Neuronal stem cell (in vitro differentiated cells): Measurements from ENCODE around the gene ZNF740.
A peak's percentile ranks its signal among the peaks of the same experiment; 100 is the strongest.

Experiments
- DNase-seq: peaks from one replicate; pipeline ENCODE4 v3.0.0-alpha.2; 2013; ENCODE audit warnings: low spot score
- H2AFZ ChIP-seq: one replicate; pipeline ENCODE4 v1.6.1; 2013; ENCODE audit warnings: mild to moderate bottlenecking, low read length, inconsistent platforms
- H2AK5ac ChIP-seq: 2 replicates; pipeline ENCODE4 v1.6.1; 2013; ENCODE audit warnings: low read depth, mild to moderate bottlenecking, inconsistent platforms, low read length, moderate library complexity, mixed read lengths
- H2BK120ac ChIP-seq: 2 replicates; pipeline ENCODE4 v1.6.1; 2013; ENCODE audit warnings: low read depth, mild to moderate bottlenecking, inconsistent platforms, low read length, moderate library complexity, mixed read lengths
- H2BK12ac ChIP-seq: one replicate; pipeline ENCODE4 v1.6.1; 2013; ENCODE audit warnings: low read length, inconsistent platforms
- H2BK15ac ChIP-seq: 2 replicates; pipeline ENCODE4 v1.6.1; 2013; ENCODE audit warnings: mild to moderate bottlenecking, low read length, inconsistent platforms, mixed read lengths
- H2BK5ac ChIP-seq: one replicate; pipeline ENCODE4 v1.6.1; 2013; ENCODE audit warnings: inconsistent platforms, mild to moderate bottlenecking, low read length, moderate library complexity
- H3K14ac ChIP-seq: one replicate; pipeline ENCODE4 v1.6.1; 2013; ENCODE audit warnings: low read length, inconsistent platforms
- H3K18ac ChIP-seq: 2 replicates; pipeline ENCODE4 v1.6.1; 2013; ENCODE audit warnings: low read length, inconsistent platforms
- H3K23ac ChIP-seq: 2 replicates; pipeline ENCODE4 v1.6.1; 2013; ENCODE audit warnings: low read depth, mild to moderate bottlenecking, mixed read lengths, low read length, inconsistent platforms; ENCODE audit not compliant: poor library complexity
- H3K27ac ChIP-seq: replicated peaks from 3 replicates; pipeline ENCODE4 v1.5.1; 2013; ENCODE audit warnings: low read length, inconsistent platforms
- H3K27me3 ChIP-seq, 3 experiments: 2 replicates each; pipeline ENCODE4 v1.6.1; 2013; ENCODE audit warnings: low read length in 3 of 3, mild to moderate bottlenecking in 2 of 3, inconsistent platforms in 1 of 3, low read depth in 1 of 3, mixed read lengths in 1 of 3, moderate library complexity in 1 of 3; ENCODE audit not compliant: control insufficient read depth in 3 of 3, insufficient read depth in 3 of 3
- H3K36me3 ChIP-seq, 2 donors: replicated peaks in 1 of 2; 2 replicates each; pipeline ENCODE4 v1.6.1; 2013; ENCODE audit warnings: low read length in 2 of 2; ENCODE audit not compliant: control insufficient read depth in 2 of 2, insufficient read depth in 2 of 2
- H3K4ac ChIP-seq: 2 replicates; pipeline ENCODE4 v1.6.1; 2013; ENCODE audit warnings: inconsistent platforms, mild to moderate bottlenecking, low read length, moderate library complexity
- H3K4me1 ChIP-seq, 2 donors: 1 replicate in 1 of 2; 2 replicates in 1 of 2; pipeline ENCODE4 v1.6.1; 2013; ENCODE audit warnings: low read length in 2 of 2, low read depth in 1 of 2; ENCODE audit not compliant: control insufficient read depth in 2 of 2, insufficient read depth in 1 of 2
- H3K4me2 ChIP-seq: one replicate; pipeline ENCODE4 v1.6.1; 2013; ENCODE audit warnings: mild to moderate bottlenecking, low read length, inconsistent platforms; ENCODE audit not compliant: insufficient read depth, poor library complexity, severe bottlenecking
- H3K4me3 ChIP-seq, 2 donors: 2 replicates each; pipeline ENCODE4 v1.5.1; 2013; ENCODE audit warnings: low read length in 2 of 2, mild to moderate bottlenecking in 2 of 2, inconsistent platforms in 1 of 2, moderate library complexity in 1 of 2
- H3K79me1 ChIP-seq: one replicate; pipeline ENCODE4 v1.6.1; 2013; ENCODE audit warnings: low read depth, mild to moderate bottlenecking, inconsistent platforms, low read length, moderate library complexity
- H3K9ac ChIP-seq: one replicate; pipeline ENCODE4 v1.6.1; 2013; ENCODE audit warnings: mild to moderate bottlenecking, low read depth, low read length, inconsistent platforms; ENCODE audit not compliant: poor library complexity
- H3K9me3 ChIP-seq, 2 donors: replicated peaks in 1 of 2; 2 replicates each; pipeline versions ENCODE3 to v1.6.1; 2013; ENCODE audit warnings: low read length in 2 of 2, mild to moderate bottlenecking in 2 of 2, inconsistent platforms in 1 of 2, low read depth in 1 of 2, mixed read lengths in 1 of 2, moderate library complexity in 1 of 2; ENCODE audit not compliant: control insufficient read depth in 2 of 2, insufficient read depth in 1 of 2
- H4K8ac ChIP-seq: one replicate; pipeline ENCODE4 v1.6.1; 2013; ENCODE audit warnings: low read depth, mild to moderate bottlenecking, inconsistent platforms, low read length, moderate library complexity
- H4K91ac ChIP-seq: one replicate; pipeline ENCODE4 v1.6.1; 2013; ENCODE audit warnings: low read length, low read depth, mild to moderate bottlenecking, inconsistent platforms; ENCODE audit not compliant: poor library complexity
- WGBS, 2 donors: extraction: QIAGEN DNeasy Blood & Tissue Kit; methylation state at CpG; one replicate each; pipeline ENCODE4 v1.1.7; 2013; ENCODE audit warnings: missing lambda C conversion rate in 2 of 2, mixed read lengths in 1 of 2; ENCODE audit not compliant: insufficient read length in 2 of 2, insufficient replicate concordance in 1 of 2; ENCODE audit errors: extremely low coverage in 2 of 2; 5-methylcytosine and 5-hydroxymethylcytosine counted together

ZNF740 gene

DNA sequence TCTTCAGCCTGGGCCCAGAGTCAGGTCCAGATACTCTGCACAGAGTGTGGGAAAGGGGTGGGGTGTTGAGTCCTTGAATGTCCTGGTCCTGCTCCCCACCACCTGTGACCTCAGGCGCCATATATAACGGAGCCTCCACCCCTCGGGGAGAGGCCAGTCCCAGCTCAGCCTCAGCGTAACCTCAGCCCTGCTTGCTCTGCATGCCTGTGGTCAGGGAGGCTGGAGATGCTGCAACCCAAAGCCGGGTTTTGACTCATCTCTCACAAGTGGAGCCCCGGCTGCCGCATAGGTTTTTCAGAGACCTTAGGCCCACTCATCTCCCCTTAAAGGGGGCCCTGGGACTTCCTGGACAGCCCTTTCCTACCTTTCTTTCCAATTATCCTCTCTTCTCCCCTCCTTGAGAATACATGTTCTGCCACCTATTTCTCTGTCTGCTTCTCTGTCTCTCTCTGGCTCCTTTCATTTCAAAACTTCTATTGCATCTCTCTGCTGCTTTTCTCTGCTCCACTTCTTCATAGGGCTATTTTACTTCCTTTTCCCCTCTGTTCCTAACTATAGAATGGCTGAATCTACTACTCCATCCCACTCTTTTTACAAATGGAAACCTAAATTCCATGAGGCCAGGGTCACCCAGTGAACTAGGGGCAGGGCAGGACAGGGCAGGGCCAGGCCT lies 25.4 kb downstream of the ZNF740 start:
- Histone ChIP-seq H2BK5ac (no peak overlapping the region), H2AK5ac (peak overlapping the region; percentile 6), H2BK12ac (no peak overlapping the region), H3K9me3 (no peaks in the 10 kb centered on the region), H3K36me3 (no peaks in the 10 kb centered on the region), H3K9ac (no peak overlapping the region), H3K4ac (no peak overlapping the region), H3K23ac (no peak overlapping the region), H3K27ac (no peak overlapping the region), H4K91ac (no peak overlapping the region), H2AFZ (peak overlapping the region; percentile 63), H3K27me3 (peaks cover 0 to 25% (median 0%) of the 10 kb centered on the region in 3 experiments), H3K4me3 (no peak overlapping the region), H3K4me1 (peaks cover 2 to 10% of the 10 kb centered on the region in 2 donors), H3K18ac (no peak overlapping the region), H3K14ac (no peak overlapping the region), H3K4me2 (no peak overlapping the region), H4K8ac (no peak overlapping the region), H3K79me1 (no peaks in the 10 kb centered on the region), H2BK120ac (no peak overlapping the region), H2BK15ac (no peak overlapping the region)
- no peak for DNase-seq
- no CpG with 5 or more reads among the region's 7 CpGs for WGBS, 2 donors

DNA sequence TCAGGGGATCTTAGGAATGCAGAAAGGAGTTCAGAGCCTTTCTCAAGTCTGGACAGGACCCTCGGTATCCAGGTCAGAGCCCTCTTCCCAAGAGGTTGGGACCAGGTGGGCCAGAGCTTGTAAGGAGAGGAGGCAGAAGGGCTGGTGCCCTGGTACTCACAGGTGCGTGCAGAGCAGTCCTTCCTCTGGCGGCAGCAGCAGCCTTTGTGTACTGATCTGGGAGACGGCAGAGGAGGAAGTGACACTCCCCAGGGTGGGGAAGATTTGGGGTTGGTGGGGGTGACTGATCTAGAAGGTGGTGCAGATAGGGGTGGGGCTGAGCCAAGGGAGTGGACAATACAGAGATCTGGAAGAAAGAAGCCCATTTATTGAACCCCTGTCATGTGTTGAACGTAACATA lies 26.5 kb downstream of the ZNF740 start, which contains the start of gene ITGB7:
TSS of gene ITGB7 (minus strand) at position 210 of the 400 bp plus-strand sequence. CDS start 6,808 bp downstream, outside the sequence.
- no peak within 1 kb of the TSS for H3K14ac ChIP-seq
- WGBS, 2 donors, result no CpG with 5 or more reads among the region's 5 CpGs
- H2AK5ac ChIP-seq, result no peak within 1 kb of the TSS
- H3K4me2 ChIP-seq, result no peak within 1 kb of the TSS
- H3K79me1 ChIP-seq, result no peaks in the 10 kb centered on the region
- H4K91ac ChIP-seq, result no peak within 1 kb of the TSS
- H2BK15ac ChIP-seq, result no peak within 1 kb of the TSS
- H3K36me3 ChIP-seq, result no peaks in the 10 kb centered on the region
- no peak within 1 kb of the TSS for H2BK12ac ChIP-seq
- H3K4me1 ChIP-seq, result peaks cover 1 to 2% of the 10 kb centered on the region in 2 donors
- no peak for DNase-seq
- H2AFZ ChIP-seq, result peak within 1 kb of the TSS; percentile 63
- H3K9me3 ChIP-seq, result no peaks in the 10 kb centered on the region
- H4K8ac ChIP-seq, result no peak within 1 kb of the TSS
- no peak within 1 kb of the TSS for H3K18ac ChIP-seq
- H2BK5ac ChIP-seq, result no peak within 1 kb of the TSS
- no peak within 1 kb of the TSS for H3K9ac ChIP-seq
- H3K27me3 ChIP-seq, result peaks cover 0 to 25% (median 0%) of the 10 kb centered on the region in 3 experiments
- H2BK120ac ChIP-seq, result no peak within 1 kb of the TSS
- no peak within 1 kb of the TSS for H3K27ac ChIP-seq
- H3K4ac ChIP-seq, result no peak within 1 kb of the TSS
- H3K4me3 ChIP-seq, result no peak within 1 kb of the TSS
- H3K23ac ChIP-seq, result no peak within 1 kb of the TSS

DNA sequence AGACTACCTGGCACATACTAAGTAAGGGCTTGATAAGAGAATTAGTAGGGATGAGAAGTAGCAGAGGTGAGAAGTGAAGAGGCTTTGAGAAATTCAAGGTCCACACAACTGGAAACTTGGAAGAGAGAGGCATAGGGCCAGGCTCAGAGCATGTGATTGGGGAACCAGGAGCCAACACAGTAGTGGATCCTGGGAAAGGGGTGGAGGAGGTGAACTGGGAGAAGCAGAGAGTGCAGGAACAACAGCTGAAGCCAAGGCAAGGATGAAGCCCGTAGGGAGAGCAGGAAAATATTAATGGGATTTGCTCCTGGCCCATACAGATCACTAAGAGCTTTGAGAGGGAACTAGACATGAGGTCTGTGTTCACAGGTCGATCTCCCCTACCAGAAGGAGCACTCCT lies 27.9 kb downstream of the ZNF740 start:
- Histone ChIP-seq H3K9ac (no peak overlapping the region), H2BK12ac (no peak overlapping the region), H4K8ac (no peak overlapping the region), H2BK5ac (no peak overlapping the region), H3K4me3 (no peak overlapping the region), H3K9me3 (no peaks in the 10 kb centered on the region), H2AK5ac (no peak overlapping the region), H2AFZ (no peak overlapping the region), H3K36me3 (no peaks in the 10 kb centered on the region), H3K18ac (no peak overlapping the region), H3K4me1 (peaks cover 2% of the 10 kb centered on the region in 2 donors), H3K79me1 (no peaks in the 10 kb centered on the region), H3K4ac (no peak overlapping the region), H4K91ac (no peak overlapping the region), H3K27ac (no peak overlapping the region), H3K14ac (no peak overlapping the region), H2BK120ac (no peak overlapping the region), H2BK15ac (no peak overlapping the region), H3K4me2 (no peak overlapping the region), H3K23ac (no peak overlapping the region), H3K27me3 (peaks cover 0 to 25% (median 0%) of the 10 kb centered on the region in 3 experiments)
- no peak for DNase-seq
- WGBS, 2 donors, result no CpG with 5 or more reads among the region's 2 CpGs

GRCh38 chr12:53208877-53209463 lies 28.4 kb downstream of the ZNF740 start:
- peaks cover 4 to 5% of the 10 kb centered on the region in 2 donors for H3K4me1 ChIP-seq
- H3K36me3 ChIP-seq, result no peaks in the 10 kb centered on the region
- H3K79me1 ChIP-seq, result no peaks in the 10 kb centered on the region
- H3K23ac ChIP-seq, result no peak overlapping the region
- H3K9ac ChIP-seq, result no peak overlapping the region
- WGBS, 2 donors, result no CpG with 5 or more reads among the region's 7 CpGs
- no peak overlapping the region for H2BK120ac ChIP-seq
- peaks cover 0 to 25% (median 0%) of the 10 kb centered on the region in 3 experiments for H3K27me3 ChIP-seq
- no peak overlapping the region for H2AFZ ChIP-seq
- H3K4ac ChIP-seq, result no peak overlapping the region
- no peak overlapping the region for H2BK15ac ChIP-seq
- no peak overlapping the region for H2BK5ac ChIP-seq
- DNase-seq, result no peak
- no peak overlapping the region for H3K27ac ChIP-seq
- H3K14ac ChIP-seq, result no peak overlapping the region
- H4K91ac ChIP-seq, result no peak overlapping the region
- no peak overlapping the region for H4K8ac ChIP-seq
- no peak overlapping the region for H3K4me2 ChIP-seq
- H2BK12ac ChIP-seq, result no peak overlapping the region
- no peak overlapping the region for H3K18ac ChIP-seq
- H3K9me3 ChIP-seq, result no peaks in the 10 kb centered on the region
- no peak overlapping the region for H2AK5ac ChIP-seq
- no peak overlapping the region for H3K4me3 ChIP-seq
